GM12892 (cell line): ENCODE results near the gene CCDC28B.

Source experiments
- POLR2A ChIP-seq: IDR thresholded peaks from 2 replicates; pipeline ENCODE4 v1.6.1; 2011; ENCODE audit warnings: low read depth, low read length, control low read depth
- POLR2AphosphoS5 ChIP-seq: IDR thresholded peaks from 2 replicates; pipeline ENCODE4 v1.6.1; 2011; ENCODE audit warnings: low read depth, low read length, control low read depth
- TAF1 ChIP-seq: IDR thresholded peaks from 2 replicates; pipeline ENCODE4 v1.6.1; 2011; ENCODE audit warnings: low read depth, mild to moderate bottlenecking, control low read depth, low read length, borderline replicate concordance

- no peak for TF ChIP-seq TAF1
- no peak for TF ChIP-seq POLR2A
- TF ChIP-seq POLR2AphosphoS5, result no peak
Observed at GRCh38 chr1:32181065-32181464, 19.3 kb upstream of the CCDC28B start.
